GM12878 (cell line): Measurements from ENCODE around the gene VSTM5. TPM values are rescaled to one million over a fixed set of nuclear protein-coding genes. Genes with fewer than 3 reads are reported as not detected.

ENCODE experiments used
- ATAC-seq: fragments of 200-7000 bp; cut with Tn5 transposase; 3 replicates; pipeline ENCODE4 v1.9.1; 2020; ENCODE audit warnings: mild to moderate bottlenecking, moderate library complexity
- BruUV-seq: library from RNA; stranded (reverse); fragments of 400-500 nt; replicated peaks from 2 replicates; lab custom pipeline; 2021; lab: Mats Ljungman, UMichigan
- CTCF ChIA-PET: fragments of 300-600 bp; sonication (Branson Sonifier 250); formaldehyde crosslinking; extraction: SDS; loops from one replicate; lab custom pipeline; 2021; ENCODE audit warnings: inconsistent platforms; lab: Yijun Ruan, JAX
- POLR2A ChIA-PET: fragments of 350-600 bp; formaldehyde crosslinking; extraction: SDS; loops from one replicate; lab custom pipeline; 2021; ENCODE audit warnings: inconsistent platforms; lab: Charles Lee
- RAD21 ChIA-PET: fragments of 300-600 bp; sonication (Branson Sonifier 250); formaldehyde crosslinking; loops from one replicate; lab custom pipeline; 2023; ENCODE audit warnings: antibody characterized with exemption; ENCODE audit not compliant: unreplicated experiment; lab: Charles Lee
- SMC1A ChIA-PET: fragments of 300-600 bp; sonication (Branson Sonifier 250); formaldehyde crosslinking; loops from one replicate; lab custom pipeline; 2023; ENCODE audit not compliant: unreplicated experiment, uncharacterized antibody; lab: Charles Lee
- DNase-seq: peaks from one replicate; pipeline ENCODE4 v3.0.0-alpha.2; 2011; ENCODE audit warnings: low read depth, low spot score
- FAIRE-seq: peaks from 3 replicates; lab custom pipeline; 2011; peaks lifted over from hg19 to GRCh38; lab: Jason Lieb, UNC
- H2AFZ ChIP-seq: 2 replicates; pipeline ENCODE4 v1.6.0; 2011; ENCODE audit warnings: low read depth, low read length, control low read depth; ENCODE audit not compliant: control insufficient read depth
- H3K27ac ChIP-seq: 2 replicates; pipeline ENCODE4 v1.5.1; 2011; ENCODE audit warnings: control low read depth; ENCODE audit not compliant: control insufficient read depth, insufficient read depth
- H3K27me3 ChIP-seq, 2 experiments: replicated peaks in 1 of 2; 2 replicates each; pipeline versions ENCODE4 v1.6.0 to v1.6.1; 2011; ENCODE audit warnings: low read length in 1 of 2; ENCODE audit not compliant: control insufficient read depth in 2 of 2, insufficient read depth in 2 of 2
- H3K36me3 ChIP-seq, 2 experiments: 2 replicates each; pipeline ENCODE4 v1.5.1; 2011; ENCODE audit warnings: low read length in 1 of 2; ENCODE audit not compliant: control insufficient read depth in 2 of 2, insufficient read depth in 2 of 2
- H3K4me1 ChIP-seq: 2 replicates; pipeline ENCODE4 v1.6.1; 2011; ENCODE audit warnings: mild to moderate bottlenecking, low read length, moderate library complexity, mixed read lengths; ENCODE audit not compliant: control insufficient read depth, insufficient read depth
- H3K4me2 ChIP-seq: 2 replicates; pipeline ENCODE4 v1.6.0; 2011; ENCODE audit warnings: control low read depth; ENCODE audit not compliant: control insufficient read depth, insufficient read depth
- H3K4me3 ChIP-seq: fragments of 200-600 bp; sonication (generic); 2 replicates; pipeline ENCODE4 v1.5.1; 2016
- H3K79me2 ChIP-seq: 2 replicates; pipeline ENCODE4 v1.6.0; 2011; ENCODE audit warnings: low read length; ENCODE audit not compliant: control insufficient read depth, insufficient read depth
- H3K9ac ChIP-seq: 2 replicates; pipeline ENCODE4 v1.8.0; 2011; ENCODE audit warnings: low read length, control low read depth, mixed read lengths; ENCODE audit not compliant: control insufficient read depth, insufficient read depth
- H3K9me3 ChIP-seq: replicated peaks from 3 replicates; pipeline ENCODE4 v1.5.1; 2011; ENCODE audit warnings: mild to moderate bottlenecking, low read length; ENCODE audit not compliant: control insufficient read depth, insufficient read depth
- H4K20me1 ChIP-seq: 2 replicates; pipeline ENCODE4 v1.6.0; 2011; ENCODE audit not compliant: control insufficient read depth, insufficient read depth
- ESRRA ChIP-seq: IDR thresholded peaks from 2 replicates; pipeline ENCODE4 v1.6.1; 2012; ENCODE audit warnings: mild to moderate bottlenecking, low read length, improper control_type of control experiment
- POLR2A ChIP-seq: IDR thresholded peaks from 2 replicates; pipeline ENCODE4 v1.6.1; 2011; ENCODE audit warnings: low read depth, mild to moderate bottlenecking, low read length
- SMAD1 ChIP-seq: fragments of 450-650 bp; IDR thresholded peaks from 2 replicates; pipeline ENCODE4 v1.6.1; 2018; ENCODE audit warnings: mild to moderate bottlenecking, low read depth; ENCODE audit not compliant: partially characterized antibody
- WRNIP1 ChIP-seq: IDR thresholded peaks from 2 replicates; pipeline ENCODE4 v1.6.1; 2011; ENCODE audit warnings: low read depth, low read length, improper control_type of control experiment, borderline replicate concordance
- WGBS: methylation state at CpG from one replicate; pipeline ENCODE4 v1.1.6; 2016; ENCODE audit warnings: low lambda C conversion rate; ENCODE audit not compliant: insufficient replicate concordance, insufficient coverage; ENCODE audit errors: missing lambda C conversion rate; 5-methylcytosine and 5-hydroxymethylcytosine counted together
- in situ Hi-C: fragments of 300-500 bp; cut with MboI; formaldehyde crosslinking; loops from 9 replicates; pipeline ENCODE4 v1.14.3; 2018; ENCODE audit warnings: mixed read lengths
- intact Hi-C: fragments of 100-400 bp; cut with micrococcal nuclease; formaldehyde crosslinking; loops from one replicate; pipeline ENCODE4 v1.14.2; 2022; ENCODE audit not compliant: unreplicated experiment
- polyA plus RNA-seq, 11 experiments: library from polyadenylated mRNA; depleted of rRNA in 4 of 11; unstranded in 6 of 11; stranded (reverse) in 5 of 11; fragments of >200 nt; fragmentation: Nextera tagmentation in 4 of 11; fragmentation: Illumina TruSeq in 1 of 11; extraction: Ambion mirVana in 4 of 11; extraction: Trizol in 1 of 11; gene quantifications; 1 replicate in 1 of 11; 2 replicates in 10 of 11; pipeline versions ENCODE4 v1.2.1 to v1.2.3, GENCODE V29; 2011 to 2016; ENCODE audit warnings: inconsistent platforms in 2 of 11, missing spikeins in 2 of 11, low read depth in 1 of 11
- total RNA-seq, 4 experiments: library from RNA; depleted of rRNA in 3 of 4; stranded (reverse); fragments of >200 nt in 3 of 4; fragmentation: Illumina TruSeq in 1 of 4; extraction: Trizol in 1 of 4; gene quantifications; 2 replicates each; pipeline versions ENCODE4 v1.2.1 to v1.2.3, GENCODE V29; 2013 to 2021

VSTM5 gene
- total and polyA plus RNA-seq, 10 of the 15 experiments (the other 5 are each of a cell fraction or from before 2014, with no cell fraction given): not detected

GRCh38 chr11:93849201-93849600, 1.2 kb downstream of the VSTM5 start:
- ChIA-PET CTCF (no interaction called here), SMC1A (no interaction called here), RAD21 (no interaction called here), POLR2A (no interaction called here)
- Histone ChIP-seq H3K27ac (no peak overlapping the region), H3K79me2 (no peaks in the 10 kb centered on the region), H3K36me3 (no peaks in the 10 kb centered on the region), H3K27me3 (peaks cover 0 to 4% of the 10 kb centered on the region in 2 experiments; a peak in 3 of 4 replicates), H3K9me3 (no peaks in the 10 kb centered on the region), H3K9ac (no peak overlapping the region), H4K20me1 (no peaks in the 10 kb centered on the region), H2AFZ (no peak overlapping the region), H3K4me1 (no peaks in the 10 kb centered on the region), H3K4me3 (no peak overlapping the region), H3K4me2 (no peak overlapping the region)
- no peak for DNase-seq
- in situ Hi-C loops: no loop called here
- no TSS peak for BruUV-seq
- intact Hi-C loops: no loop called here
- WGBS: 59% methylated on average over 5 of the region's 5 CpGs
- no peak for FAIRE-seq
- TF ChIP-seq POLR2A (no peak), WRNIP1 (no peak)
- no peak for ATAC-seq

GRCh38 chr11:93846411-93846810, 4.0 kb downstream of the VSTM5 start:
- in situ Hi-C loops: no loop called here
- no peak overlapping the region for H2AFZ ChIP-seq
- FAIRE-seq (no peak), DNase-seq (no peak), ATAC-seq (no peak)
- no peak overlapping the region for H3K27ac ChIP-seq
- no peaks in the 10 kb centered on the region for H3K4me1 ChIP-seq
- WGBS: 28% methylated on average over 2 of the region's 2 CpGs
- POLR2A ChIA-PET: no interaction called here
- no peaks in the 10 kb centered on the region for H3K9me3 ChIP-seq
- no peaks in the 10 kb centered on the region for H3K36me3 ChIP-seq
- no peak overlapping the region for H3K4me3 ChIP-seq
- TF ChIP-seq SMAD1 (no peak), ESRRA (no peak)
- CTCF ChIA-PET: interaction anchor here (1.0 kb wide), 1 partner anchor 16 kb away, joined by 4 read pairs; no protein-coding TSS in a partner anchor
- RAD21 ChIA-PET: no interaction called here
- H3K79me2 ChIP-seq: no peaks in the 10 kb centered on the region
- peaks cover 0 to 4% of the 10 kb centered on the region in 2 experiments; a peak in 3 of 4 replicates for H3K27me3 ChIP-seq
- H4K20me1 ChIP-seq: no peaks in the 10 kb centered on the region
- BruUV-seq: no TSS peak
- intact Hi-C loops: no loop called here
- H3K4me2 ChIP-seq: no peak overlapping the region
- SMC1A ChIA-PET: no interaction called here
- no peak overlapping the region for H3K9ac ChIP-seq
